ENCODE results near the gene LYPD4.

The LYPD4 gene

GRCh38 chr19:41886761-41887710 is 42.6 kb upstream of the LYPD4 start:
- no peak for DNase-seq (ENCODE audit: extremely low read depth, low read depth)
- TF ChIP-seq, protein P1, sequence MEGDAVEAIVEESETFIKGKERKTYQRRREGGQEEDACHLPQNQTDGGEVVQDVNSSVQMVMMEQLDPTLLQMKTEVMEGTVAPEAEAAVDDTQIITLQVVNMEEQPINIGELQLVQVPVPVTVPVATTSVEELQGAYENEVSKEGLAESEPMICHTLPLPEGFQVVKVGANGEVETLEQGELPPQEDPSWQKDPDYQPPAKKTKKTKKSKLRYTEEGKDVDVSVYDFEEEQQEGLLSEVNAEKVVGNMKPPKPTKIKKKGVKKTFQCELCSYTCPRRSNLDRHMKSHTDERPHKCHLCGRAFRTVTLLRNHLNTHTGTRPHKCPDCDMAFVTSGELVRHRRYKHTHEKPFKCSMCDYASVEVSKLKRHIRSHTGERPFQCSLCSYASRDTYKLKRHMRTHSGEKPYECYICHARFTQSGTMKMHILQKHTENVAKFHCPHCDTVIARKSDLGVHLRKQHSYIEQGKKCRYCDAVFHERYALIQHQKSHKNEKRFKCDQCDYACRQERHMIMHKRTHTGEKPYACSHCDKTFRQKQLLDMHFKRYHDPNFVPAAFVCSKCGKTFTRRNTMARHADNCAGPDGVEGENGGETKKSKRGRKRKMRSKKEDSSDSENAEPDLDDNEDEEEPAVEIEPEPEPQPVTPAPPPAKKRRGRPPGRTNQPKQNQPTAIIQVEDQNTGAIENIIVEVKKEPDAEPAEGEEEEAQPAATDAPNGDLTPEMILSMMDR (IDR thresholded peaks at IDR 0.05; ENCODE audit: low read depth, low read length): no peak

- TF ChIP-seq, protein P1 (IDR thresholded peaks at IDR 0.05; ENCODE audit: low read depth, low read length): peak; percentile 21
- DNase-seq (ENCODE audit: extremely low read depth, low read depth): peak; percentile 93
These were observed 39.6 kb upstream of the LYPD4 start for GRCh38 chr19:41883821-41884733.

GRCh38 chr19:41883463-41883820 is 39.0 kb upstream of the LYPD4 start:
- TF ChIP-seq, protein P1 (IDR thresholded peaks at IDR 0.05; ENCODE audit: low read depth, low read length): no peak

DNA sequence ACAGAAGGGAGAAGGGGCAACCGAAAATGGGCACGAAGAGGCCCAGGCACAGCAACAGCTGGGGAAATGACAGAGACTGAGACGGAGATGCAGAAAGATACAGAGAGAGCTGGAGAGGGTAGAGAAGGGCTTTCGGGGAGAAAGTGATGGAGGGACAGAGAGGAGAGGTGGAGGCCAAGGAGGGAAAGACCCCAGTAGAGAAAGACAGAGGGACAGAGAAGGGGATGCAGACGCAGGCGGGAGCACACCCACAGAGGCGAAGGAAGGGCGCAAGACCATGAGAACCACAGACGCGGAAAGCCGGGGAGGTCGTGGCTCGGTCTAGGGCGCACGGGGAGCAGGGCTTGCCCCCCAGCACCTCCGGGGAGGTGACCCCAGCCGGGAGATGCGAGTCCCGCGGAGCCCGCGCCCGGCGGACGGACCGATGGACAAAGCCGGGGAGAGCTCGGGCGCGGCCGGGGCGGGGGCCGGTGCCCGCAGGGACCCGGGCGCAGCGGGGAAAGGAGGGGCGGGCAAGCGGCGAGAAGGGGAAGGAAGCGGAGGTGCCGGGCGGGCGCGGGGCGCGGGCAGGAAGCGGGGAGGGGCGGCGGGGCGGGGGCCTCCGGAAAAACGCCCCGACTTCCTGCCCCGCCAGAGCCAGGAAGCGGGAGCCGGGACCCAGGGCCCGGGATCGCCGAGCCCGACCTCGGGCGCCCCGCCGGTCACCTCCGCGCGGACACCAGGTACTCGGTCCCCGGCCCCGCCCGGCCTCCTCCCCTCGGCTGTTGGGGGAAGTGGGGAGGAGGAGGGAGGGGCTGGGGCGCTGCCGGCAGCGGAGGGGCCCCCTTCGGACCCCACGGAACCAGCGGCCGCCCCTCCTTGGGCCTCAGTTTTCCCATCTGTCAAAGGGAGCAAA is 38.3 kb upstream of the LYPD4 start, which contains the start of gene ARHGEF1:
Gene ARHGEF1 (plus strand): TSS at position 617 of the 895 bp plus-strand sequence. CDS start 4,899 bp downstream, outside the sequence.
- DNase-seq (ENCODE audit: extremely low read depth, low read depth): no peak
- TF ChIP-seq, protein P1 (IDR thresholded peaks at IDR 0.05; ENCODE audit: low read depth, low read length): no peak

More at GRCh38 chr19:41883463-41883820, 39.0 kb upstream of the LYPD4 start:
- DNase-seq (ENCODE audit: extremely low read depth, low read depth): no peak

GRCh38 chr19:41880329-41880708 is 35.8 kb upstream of the LYPD4 start:
- no peak for DNase-seq (ENCODE audit: extremely low read depth, low read depth)
- TF ChIP-seq, protein P1 (IDR thresholded peaks at IDR 0.05; ENCODE audit: low read depth, low read length): no peak

DNA sequence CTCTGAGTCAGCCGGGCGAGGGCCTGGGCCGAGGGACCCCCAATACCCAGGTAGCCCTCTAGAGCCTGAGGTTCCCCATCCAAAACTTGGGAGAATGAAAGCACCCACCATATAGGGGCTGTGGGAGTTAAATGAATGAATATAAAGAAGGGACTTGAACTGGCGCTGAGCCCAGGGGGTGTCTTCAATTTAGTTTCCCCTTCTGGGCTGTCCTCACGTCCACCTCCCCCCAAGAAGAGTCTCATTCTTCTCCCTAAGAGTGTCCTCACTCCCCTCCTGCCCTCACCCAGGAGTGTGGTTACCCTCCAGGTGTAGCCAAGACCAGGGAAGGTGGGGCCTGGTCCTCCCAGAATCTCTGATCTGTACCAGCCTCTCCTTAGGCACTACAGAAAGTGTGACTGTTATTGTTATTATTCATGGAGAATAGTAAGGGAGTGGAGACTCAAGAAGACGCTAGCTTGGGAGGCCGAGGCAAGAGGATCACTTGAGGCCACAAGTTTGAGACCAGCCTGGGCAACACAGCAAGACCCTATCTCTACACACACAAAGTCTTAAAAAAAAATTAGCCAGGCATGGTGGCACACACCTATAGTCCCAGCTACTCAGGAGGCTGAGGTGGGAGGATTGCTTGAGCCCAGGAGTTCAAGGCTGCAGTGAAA is 35.3 kb upstream of the LYPD4 start:
- DNase-seq (ENCODE audit: extremely low read depth, low read depth): no peak
- TF ChIP-seq, protein P1 (IDR thresholded peaks at IDR 0.05; ENCODE audit: low read depth, low read length): no peak
